GM21515 (cell line): ENCODE results near the gene BCAS3.
"Not testable (repeated sequence)": the region's sequence is repeated elsewhere in the genome, so short reads cannot be mapped to it uniquely, and the experiment has no call there.

ENCODE experiments used
- ATAC-seq: cut with Tn5 transposase; IDR thresholded peaks from one replicate; pipeline ENCODE4 v1.9.1; 2021; ENCODE audit not compliant: unreplicated experiment

Gene BCAS3

DNA sequence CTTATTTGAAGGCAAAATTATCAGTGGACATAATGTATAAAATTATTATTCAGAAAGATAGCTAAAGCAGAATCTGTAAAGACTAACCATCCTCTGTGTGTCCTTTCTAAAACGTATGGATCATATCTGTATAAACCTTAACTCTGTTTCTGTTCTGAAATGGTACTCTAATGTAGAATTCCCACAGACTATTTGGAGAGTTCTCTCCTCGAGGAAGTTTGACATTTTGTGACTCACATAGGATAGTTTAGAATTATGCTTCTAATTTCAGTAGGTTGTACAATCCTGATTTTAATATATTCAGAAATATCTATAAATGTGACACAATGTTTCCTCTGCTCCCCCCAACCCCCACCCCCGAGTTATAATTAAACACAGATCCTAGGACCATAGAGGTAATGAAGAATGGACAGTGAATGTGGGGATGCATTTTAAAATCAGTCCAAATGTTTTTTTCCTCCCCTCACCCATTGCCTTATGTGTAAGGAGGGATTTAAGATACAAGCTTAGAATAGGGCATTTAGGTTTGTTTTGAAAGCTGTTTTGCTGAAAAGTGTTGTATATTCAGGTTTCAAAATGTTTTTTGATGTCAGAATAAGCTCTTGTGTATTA lies 66.8 kb downstream of the BCAS3 start:
- no peak for ATAC-seq

DNA sequence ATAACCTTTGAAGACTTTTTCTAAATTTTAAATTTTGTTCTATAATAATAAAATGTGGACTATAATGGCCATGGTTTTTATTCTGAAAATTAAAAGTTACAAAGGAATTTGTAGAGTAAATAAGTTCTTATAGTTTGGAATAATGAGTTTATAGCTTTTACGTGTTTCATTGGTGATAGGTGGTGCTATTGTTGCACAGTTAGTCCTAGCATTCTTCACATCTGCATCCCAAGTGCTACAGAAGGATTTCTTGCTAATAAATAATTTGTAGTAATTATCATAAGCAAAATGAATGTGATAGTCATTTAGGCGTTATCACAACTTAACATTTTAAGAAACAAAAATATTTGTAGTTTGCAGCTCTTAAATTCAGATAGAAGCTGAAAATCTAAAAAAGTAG lies 67.9 kb downstream of the BCAS3 start:
- ATAC-seq, result no peak

DNA sequence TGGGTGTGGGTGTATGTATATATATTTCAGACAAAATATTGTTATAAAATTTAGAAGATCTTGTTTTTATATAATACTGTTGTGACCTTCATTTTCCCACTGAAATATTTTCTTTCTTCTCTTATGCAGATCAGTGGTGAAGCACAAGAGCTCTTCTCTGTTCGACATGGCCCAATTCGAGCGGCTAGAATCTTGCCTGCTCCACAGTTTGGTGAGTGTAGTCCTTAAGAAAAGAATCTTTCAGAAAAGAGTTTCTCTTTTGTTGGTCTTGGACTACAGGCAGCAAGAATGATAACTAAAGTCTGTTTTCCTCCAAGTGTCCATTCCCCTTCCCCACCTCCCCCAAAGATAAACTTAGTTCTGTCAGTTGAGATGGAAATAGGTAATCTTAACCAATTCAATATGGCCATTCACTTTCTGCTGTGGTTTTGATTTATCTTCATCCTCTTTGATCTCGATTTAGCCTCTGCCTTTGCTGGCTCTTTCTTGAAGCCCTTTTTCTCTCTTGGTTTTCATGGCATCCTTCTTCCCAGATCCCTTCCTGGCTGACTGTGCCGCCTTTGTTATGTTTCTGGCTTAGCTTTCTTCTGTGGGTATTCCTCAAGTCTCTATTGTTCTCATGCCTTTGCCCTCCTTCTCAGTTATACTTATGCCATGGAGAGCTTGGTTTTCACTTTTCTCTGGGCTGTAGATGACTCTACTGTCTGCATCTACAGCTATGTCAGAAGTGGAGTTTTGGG lies 69.6 kb downstream of the BCAS3 start:
- ATAC-seq, result no peak

DNA sequence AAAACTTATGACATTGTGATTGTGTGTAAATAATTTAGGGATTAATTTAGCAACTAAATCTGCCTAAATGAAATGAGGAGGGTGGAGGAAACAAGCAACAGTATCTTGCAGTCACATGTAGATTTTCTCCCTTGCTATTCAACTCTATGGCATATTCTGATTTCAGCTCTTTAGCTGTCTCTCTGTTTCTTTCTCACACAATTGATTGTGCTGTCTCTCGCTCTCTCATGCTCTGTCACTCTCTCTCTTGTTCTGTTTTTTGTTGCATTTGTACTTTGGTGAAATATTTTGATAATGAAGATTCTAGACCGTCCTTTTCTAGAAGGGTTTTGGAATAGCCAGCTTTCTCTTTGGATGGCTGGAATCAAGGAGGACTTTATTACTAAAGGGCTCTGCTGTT lies 70.6 kb downstream of the BCAS3 start:
- ATAC-seq, result no peak

DNA sequence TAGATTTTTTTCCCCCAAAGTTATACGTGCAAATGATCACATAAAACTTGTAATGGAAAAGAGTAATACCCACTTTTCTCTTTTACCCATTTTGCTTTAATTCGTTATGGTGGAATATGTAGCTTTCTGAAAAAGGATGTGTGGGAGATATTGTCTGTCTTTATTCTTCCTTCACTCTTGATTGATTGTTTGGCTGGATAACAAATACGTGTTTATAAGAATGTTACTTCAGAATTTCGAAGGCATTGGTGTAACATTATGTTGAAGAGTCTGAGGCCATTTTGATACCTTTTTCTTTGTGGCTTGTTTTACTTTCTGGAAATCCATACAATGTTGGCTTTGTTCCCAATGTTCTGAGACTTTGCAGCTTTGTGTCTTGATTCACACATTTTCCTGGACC lies 71.4 kb downstream of the BCAS3 start:
- no peak for ATAC-seq

DNA sequence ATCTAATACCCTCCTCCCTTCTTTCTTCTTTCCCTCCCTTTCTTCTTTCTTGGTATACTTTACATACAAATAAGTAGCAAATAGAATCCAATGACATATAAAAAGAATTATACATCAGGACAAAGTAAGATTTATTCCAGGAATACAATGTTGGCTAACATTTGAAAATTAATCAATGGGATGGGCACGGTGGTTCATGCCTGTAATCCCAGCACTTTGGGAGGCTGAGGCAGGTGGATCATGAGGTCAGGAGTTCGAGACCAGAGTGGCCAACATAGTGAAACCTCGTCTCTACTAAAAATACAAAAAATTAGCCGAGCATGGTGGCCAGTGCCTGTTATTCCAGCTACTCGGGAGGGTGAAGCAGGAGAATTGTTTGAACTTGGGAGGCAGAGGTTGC lies 72.1 kb downstream of the BCAS3 start:
- no peak for ATAC-seq

DNA sequence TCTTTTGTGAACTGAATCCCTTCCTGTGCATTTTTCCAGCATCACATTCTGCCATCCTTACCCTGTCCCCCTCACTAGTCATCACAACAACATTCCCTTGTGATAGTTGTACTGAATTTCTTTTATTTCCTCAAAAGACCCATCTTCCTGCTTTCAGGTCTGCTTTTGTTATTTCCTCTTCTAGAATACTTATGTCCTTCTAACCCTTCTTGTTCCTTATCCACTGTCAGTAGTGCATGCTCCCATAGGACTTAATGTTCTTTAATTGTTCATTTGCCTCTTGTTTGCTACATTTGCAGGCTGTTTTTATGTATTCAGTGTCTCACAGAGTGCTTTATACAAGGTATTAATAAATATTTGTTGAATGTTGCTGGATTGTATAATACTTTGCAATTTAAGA lies 73.0 kb downstream of the BCAS3 start:
- ATAC-seq, result no peak

DNA sequence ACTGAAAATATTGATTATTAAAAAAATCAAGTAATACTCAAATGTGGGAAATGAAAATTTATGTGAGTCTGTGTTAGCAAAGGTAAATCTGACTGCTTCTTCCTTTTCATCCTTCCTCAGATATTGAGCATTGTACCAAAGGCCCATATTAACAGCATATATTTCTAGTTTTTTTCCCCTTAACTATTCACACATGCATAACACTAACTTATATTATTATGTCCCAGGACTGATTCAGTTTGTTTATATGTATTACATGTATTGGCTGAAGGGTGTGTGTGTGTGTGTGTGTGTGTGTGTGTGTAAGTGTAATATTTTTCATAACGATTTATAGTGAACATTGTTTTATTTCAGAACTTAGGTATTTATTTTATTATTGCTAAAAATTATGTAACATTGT lies 74.2 kb downstream of the BCAS3 start:
- ATAC-seq, result no peak

DNA sequence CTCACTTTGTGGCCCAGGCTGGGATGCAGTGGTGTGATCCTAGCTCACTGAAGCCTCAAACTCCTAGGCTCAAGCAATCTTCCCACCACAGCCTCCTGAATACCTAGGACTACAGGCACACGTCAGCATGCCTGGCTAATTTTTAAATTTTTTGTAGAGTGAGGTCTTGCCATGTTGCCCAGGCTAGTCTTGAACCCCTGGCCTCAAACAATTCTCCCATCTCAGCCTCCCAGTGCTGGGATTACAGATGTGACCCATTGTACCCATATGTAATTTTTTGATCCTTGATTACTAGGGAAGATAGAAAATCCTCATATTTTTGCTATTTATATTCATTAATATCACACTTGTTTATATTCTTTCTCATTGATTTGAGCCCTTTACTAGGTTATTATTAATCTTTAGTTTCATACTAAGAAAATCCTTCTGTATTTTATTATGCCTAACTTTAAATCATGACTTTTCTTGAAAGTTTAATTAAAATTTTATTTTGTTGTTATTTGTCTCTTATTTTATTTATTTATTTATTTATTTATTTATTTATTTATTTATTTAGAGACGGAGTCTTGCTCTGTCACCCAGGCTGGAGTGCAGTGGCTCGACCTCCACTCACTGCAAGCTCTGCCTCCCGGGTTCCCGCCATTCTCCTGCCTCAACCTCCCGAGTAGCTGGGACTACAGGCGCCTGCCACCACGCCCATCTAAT lies 75.4 kb downstream of the BCAS3 start:
- no peak for ATAC-seq

DNA sequence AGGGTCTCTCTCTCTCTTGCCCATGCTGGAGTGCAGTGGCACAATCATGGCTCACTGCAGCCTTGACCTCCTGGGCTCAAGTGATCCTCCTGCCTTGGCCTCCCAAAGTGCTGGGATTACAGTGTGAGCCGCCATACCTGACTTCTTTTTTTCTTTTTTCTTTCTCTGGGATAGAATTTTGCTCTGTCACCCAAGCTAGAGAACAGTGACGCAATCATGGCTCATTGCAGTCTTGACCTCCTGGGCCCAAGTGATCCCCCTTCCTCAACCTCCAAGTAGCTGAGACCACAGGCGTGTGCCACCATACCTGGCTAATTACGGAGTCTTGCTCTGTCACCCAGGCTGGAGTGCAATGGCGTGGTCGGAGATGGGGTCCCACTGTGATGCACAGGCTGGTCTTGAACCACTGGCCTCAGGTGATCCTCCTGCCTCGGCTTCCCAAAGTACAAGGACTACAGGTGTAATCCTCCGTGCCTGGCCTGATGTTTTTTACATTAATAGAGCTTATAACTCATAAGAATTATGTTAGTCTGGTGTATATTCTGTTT lies 76.5 kb downstream of the BCAS3 start:
- ATAC-seq, result no peak

DNA sequence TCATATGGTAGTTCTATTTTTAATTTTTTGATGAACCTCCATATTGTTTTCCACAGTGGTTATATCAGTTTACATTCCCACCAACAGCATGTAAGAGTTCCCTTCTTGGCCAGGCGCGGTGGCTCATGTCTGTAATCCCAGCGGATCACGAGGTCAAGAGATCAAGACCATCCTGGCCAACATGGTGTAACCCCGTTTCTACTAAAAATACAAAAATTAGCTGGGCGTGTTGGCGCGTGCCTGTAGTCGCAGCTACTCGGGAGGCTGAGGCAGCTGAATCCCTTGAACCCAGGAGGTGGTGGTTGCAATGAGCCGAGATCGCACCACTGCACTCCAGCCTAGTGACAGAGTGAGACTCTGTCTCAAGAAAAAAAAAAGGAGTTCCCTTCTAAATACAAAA lies 79.1 kb downstream of the BCAS3 start:
- ATAC-seq, result not testable (repeated sequence)

DNA sequence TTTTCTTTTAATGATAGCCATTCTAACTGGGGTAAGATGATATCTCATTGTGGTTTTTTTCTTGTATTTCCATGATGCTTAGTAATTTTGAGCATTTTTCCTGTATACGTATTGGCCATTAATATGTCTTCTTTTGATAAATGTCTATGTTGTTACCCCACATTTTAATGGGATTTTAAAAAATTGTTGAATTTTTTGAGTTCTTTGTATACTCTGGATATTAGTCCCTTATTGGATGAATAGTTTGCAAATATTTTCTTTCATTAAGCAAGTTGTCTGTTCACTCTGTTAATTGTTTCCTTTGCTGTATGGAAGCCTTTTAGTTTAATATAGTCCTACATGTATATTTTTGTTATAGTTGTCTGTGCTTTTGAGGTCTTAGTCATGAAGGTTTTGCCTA lies 79.8 kb downstream of the BCAS3 start:
- ATAC-seq, result no peak

DNA sequence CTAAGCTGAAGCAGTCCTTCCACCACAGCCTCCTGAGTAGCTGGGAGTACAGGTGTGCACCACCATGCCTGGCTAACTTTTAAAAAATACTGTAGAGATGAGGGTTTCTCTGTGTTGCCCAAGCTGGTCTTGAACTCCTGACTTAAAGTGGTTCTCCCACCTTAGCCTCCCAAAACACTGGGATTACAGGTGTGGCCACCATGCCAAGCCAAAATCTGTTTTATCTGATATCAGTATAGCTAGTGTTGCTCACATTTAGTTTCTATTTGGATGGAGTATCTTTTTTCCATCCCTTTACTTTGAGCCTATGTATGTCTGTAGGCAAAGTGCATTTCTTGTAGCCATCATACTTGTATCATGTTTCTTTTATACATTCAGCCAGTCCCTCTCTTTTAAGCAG lies 82.1 kb downstream of the BCAS3 start:
- ATAC-seq, result no peak

DNA sequence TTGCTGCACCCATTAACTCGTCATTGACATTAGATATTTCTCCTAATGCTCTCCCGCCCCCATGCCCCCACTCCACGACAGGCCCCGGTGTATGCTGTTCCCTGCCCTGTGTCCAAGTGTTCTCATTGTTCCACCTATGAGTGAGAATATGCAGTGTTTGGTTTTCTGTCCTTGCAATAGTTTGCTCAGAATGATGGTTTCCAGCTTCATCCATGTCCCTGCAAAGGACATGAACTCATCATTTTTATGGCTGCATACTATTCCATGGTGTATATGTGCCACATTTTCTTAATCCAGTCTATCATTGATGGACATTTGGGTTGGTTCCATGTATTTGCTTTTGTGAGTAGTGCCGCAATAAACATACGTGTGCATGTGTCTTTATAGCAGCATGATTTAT lies 83.7 kb downstream of the BCAS3 start:
- ATAC-seq, result not testable (repeated sequence)

DNA sequence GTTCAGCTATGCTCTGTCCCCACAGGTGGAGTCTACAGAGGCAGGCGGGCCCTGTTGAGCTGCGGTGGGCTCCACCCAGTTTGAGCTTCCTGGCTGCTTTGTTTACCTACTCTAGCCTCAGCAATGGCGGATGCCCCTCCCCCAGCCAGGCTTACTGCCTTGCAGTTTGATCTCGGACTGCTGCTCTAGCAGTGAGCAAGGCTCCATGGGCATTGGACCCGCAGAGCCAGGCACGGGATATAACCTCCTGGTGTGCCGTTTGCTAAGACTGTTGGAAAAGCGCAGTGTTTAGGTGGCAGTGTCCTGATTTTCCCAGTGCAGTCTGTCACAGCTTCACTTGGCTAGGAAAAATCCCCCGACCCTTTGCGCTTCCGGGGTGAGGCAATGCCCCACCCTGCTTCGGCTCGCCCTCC lies 89.1 kb downstream of the BCAS3 start:
- no peak for ATAC-seq

DNA sequence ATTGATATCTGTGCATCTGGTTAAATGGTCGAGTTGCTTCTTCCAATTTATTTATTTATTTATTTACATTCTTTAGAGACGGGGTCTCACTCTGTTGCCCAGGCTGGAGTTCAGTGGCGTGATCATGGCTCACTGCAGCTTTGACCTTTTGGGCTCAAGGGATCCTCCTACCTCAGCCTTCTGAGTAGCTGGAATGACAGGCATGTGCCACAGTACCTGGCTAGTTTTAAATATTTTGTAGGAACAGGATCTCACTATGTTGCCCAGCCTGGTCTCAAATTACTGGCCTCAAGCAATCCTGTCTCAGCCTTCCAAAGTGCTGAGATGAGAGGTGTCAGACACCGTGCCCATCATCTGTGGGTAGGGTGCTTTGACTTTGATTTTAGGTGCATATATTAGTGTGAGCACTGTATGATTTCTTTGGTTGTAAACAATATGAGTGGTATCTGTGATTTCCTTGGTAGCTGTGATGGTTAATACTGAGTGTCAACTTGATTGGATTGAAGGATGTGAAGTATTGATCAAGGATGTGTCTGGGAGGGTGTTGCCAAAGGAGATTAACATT lies 90.2 kb downstream of the BCAS3 start:
- no peak for ATAC-seq

DNA sequence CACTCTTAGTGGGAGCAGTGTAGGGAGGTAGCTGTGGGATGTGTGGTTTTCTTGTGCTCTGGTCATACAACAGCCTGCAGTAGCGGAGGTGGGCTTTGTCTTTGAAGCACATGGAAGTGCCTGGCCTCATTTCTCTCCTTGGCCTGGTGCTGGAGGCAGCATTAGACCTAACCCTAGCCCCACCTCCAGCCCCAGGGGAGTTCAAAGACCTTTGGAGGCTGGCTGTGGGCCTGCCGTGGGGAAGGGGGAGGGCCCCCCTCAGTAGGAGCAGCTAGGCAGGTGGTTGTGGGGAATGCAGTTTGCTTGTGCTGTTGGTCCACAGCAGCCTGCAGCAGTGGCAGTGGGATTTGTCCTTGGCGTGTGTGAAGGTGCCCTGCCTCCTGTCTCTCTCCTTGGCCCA lies 91.7 kb downstream of the BCAS3 start:
- ATAC-seq, result no peak

DNA sequence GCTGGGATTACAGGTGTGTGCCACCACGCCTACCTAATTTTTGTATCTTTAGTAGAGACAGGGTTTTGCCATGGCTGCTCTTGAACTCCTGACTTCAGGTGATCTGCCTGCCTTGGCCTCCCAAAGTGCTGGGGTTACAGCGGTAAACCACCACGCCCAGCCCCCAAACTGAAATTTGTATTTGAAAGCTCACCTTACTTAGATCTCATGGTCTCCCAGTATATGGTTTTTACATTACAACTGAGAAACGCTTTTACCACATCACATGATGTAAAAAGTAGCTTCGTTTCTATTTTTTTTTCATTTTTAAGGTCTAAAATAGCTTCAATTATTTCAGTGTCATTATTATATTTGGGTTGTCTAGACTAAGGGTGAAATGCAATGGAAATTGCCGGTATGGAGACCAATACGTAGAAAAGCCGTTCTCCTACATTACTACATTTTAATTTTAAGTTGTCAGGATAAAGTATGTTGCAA lies 93.3 kb downstream of the BCAS3 start:
- ATAC-seq, result no peak

DNA sequence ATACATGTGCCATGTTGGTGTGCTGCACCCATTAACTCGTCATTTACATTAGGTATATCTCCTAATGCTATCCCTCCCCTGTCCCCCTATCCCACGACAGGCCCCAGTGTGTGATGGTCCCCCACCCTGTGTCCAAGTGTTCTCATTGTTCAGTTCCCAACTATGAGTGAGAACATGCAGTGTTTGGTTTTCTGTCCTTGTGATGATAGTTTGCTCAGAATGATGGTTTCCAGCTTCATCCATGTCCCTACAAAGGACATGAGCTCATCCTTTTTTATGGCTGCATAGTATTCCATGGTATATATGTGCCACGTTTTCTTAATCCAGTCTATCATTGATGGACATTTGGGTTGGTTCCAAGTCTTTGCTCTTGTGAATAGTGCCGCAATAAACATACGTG lies 94.0 kb downstream of the BCAS3 start:
- ATAC-seq, result not testable (repeated sequence)

DNA sequence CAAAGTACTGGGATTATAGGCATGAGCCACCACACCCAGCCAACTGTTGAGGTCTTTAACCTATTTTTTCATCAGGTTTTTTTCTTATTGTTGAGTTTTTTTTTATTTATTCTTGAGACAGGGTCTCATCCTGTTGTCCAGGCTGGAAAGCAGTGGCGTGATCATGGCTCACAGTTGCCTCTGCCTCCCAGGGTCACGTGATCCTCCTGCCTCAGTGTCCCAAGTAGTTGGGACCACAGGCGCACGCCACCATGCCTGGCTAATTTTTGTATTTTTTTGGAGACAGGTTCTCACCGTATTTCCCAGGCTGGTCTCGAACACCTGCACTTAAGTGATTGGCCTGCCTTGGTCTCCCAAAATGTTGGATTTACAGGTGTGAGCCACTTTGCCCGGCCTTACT lies 95.9 kb downstream of the BCAS3 start:
- ATAC-seq, result no peak

DNA sequence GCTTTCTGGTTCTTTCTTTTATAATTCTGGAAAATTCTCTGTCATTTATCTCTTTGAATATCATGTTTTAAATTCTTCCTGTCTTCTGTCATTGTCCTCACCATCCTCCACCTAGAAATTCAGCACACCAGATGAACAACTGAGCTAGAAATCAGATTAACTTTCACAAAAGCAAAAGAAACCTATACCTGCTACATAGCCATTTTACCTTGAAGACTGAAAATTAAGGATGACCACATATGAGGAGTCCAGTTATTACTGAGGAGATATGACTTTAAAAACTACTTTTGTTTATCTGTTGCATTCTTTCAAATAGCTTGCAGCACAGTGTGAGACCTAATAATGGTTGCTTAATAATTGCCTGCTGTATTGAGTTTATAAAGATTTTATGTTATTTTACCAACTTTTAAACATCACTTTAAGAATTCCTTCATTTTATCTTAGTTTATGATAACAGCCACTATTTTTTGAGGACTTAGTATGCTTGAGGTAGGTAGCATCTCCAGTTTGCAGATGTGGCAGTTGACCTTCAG lies 104.3 kb downstream of the BCAS3 start:
- no peak for ATAC-seq
